ENCODE results near the gene CFAP251. TPM values are rescaled to one million over a fixed set of nuclear protein-coding genes. Genes with fewer than 3 reads are reported as not detected.

CFAP251 gene
- polyA plus RNA-seq, 1 donor (not counting 4 experiments of a cell fraction or from before 2014, with no cell fraction given): 74.2 TPM

DNA sequence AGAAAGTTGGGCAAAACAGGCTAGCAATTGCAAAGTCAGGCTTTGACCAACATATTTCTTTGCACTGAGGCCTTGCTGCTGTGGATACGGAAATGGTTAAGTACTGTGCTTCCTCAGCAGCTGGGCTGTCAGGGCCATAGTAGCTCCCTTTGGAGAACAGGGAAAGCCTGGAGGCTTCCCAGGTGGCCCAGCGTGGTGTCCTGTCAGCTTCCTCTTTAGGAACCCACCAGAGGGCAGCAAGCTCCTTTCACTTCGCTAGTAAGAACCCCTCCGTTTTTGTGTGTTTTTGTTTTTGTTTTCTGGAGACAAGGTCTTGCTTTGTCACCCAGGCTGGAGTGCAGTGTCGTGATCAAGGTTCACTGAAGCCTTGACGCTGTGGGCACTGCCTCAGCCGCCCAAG lies 1.7 kb upstream of the CFAP251 start:
- Histone ChIP-seq H3K9ac (ENCODE audit: control insufficient read depth, extremely low read depth, insufficient read depth, low read length) (no peak overlapping the region), H3K27me3 (ENCODE audit: control insufficient read depth, extremely low read depth, insufficient read depth, low read length) (no peaks in the 10 kb centered on the region), H2AFZ (ENCODE audit: control insufficient read depth, low read length) (no peak overlapping the region), H3K4me1 (ENCODE audit: control insufficient read depth, extremely low read depth, insufficient read depth, low read length) (peaks cover 26% of the 10 kb centered on the region), H3K4me3 (ENCODE audit: control insufficient read depth in 2 of 3, extremely low read depth in 1 of 3, insufficient read depth in 2 of 3, low read depth in 1 of 3, low read length in 3 of 3) (no peak overlapping the region), H3K27ac (ENCODE audit: control insufficient read depth, insufficient read depth, low read length) (no peak overlapping the region), H3K9me1 (ENCODE audit: control insufficient read depth, extremely low read depth, insufficient read depth, low read length) (no peaks in the 10 kb centered on the region), H4K20me1 (ENCODE audit: control insufficient read depth, extremely low read depth, insufficient read depth, low read length) (no peaks in the 10 kb centered on the region), H3K79me2 (ENCODE audit: control insufficient read depth, insufficient read depth, low read length) (no peaks in the 10 kb centered on the region), H3K4me2 (ENCODE audit: control insufficient read depth, extremely low read depth, insufficient read depth, low read depth, low read length) (no peak overlapping the region), H3K36me3 (ENCODE audit: control insufficient read depth in 2 of 2, extremely low read depth in 1 of 2, insufficient read depth in 2 of 2, low read length in 2 of 2) (peaks cover 16 to 19% of the 10 kb centered on the region in 2 experiments), H3K9me3 (ENCODE audit: control insufficient read depth, low read depth, low read length) (no peaks in the 10 kb centered on the region)
- TF ChIP-seq, protein P1, sequence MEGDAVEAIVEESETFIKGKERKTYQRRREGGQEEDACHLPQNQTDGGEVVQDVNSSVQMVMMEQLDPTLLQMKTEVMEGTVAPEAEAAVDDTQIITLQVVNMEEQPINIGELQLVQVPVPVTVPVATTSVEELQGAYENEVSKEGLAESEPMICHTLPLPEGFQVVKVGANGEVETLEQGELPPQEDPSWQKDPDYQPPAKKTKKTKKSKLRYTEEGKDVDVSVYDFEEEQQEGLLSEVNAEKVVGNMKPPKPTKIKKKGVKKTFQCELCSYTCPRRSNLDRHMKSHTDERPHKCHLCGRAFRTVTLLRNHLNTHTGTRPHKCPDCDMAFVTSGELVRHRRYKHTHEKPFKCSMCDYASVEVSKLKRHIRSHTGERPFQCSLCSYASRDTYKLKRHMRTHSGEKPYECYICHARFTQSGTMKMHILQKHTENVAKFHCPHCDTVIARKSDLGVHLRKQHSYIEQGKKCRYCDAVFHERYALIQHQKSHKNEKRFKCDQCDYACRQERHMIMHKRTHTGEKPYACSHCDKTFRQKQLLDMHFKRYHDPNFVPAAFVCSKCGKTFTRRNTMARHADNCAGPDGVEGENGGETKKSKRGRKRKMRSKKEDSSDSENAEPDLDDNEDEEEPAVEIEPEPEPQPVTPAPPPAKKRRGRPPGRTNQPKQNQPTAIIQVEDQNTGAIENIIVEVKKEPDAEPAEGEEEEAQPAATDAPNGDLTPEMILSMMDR (optimal IDR thresholded peaks at IDR 0.05 in 1 of 3, IDR thresholded peaks at IDR 0.05 in 1 of 3, conservative IDR thresholded peaks at IDR 0.05 in 1 of 3; ENCODE audit: extremely low read depth in 1 of 3, insufficient read depth in 2 of 3, low read length in 3 of 3): peak in 2 of 3 experiments; percentile 6 to 38
- no peak for TF ChIP-seq EZH2 (IDR thresholded peaks at IDR 0.05; ENCODE audit: low read length)
- no peak for FAIRE-seq
- dilution Hi-C loops (cut with MboI; ENCODE audit: extremely low pct_ligation_motif_present, low sequenced_read_pairs): no loop called here
- DNase-seq (ENCODE audit: low read depth, low spot score): no peak

DNA sequence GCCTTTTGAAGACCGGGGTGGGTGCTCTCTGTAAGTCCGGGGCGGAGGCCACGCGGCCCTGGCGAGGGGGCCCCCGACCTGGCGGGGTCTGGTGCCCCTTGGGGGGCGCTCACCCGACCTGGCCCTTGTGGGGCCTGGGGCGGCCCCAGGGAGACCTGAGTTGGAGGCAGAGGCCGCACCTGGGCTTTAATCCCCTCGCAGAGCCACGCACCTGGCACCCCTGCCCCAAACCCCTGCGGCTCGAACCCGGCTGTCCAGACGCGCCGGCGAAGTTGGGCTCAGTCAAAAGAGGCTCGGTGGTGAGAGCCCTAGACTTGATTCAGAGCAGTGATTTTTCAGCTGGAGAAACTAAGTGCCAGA lies 267 bp downstream of the CFAP251 start:
- H3K27ac ChIP-seq (ENCODE audit: control insufficient read depth, insufficient read depth, low read length): peak overlapping the region; percentile 83

More for the DNA sequence above, 267 bp downstream of the CFAP251 start:
- Histone ChIP-seq H3K4me2 (ENCODE audit: control insufficient read depth, extremely low read depth, insufficient read depth, low read depth, low read length) (peak overlapping the region; percentile 82), H3K79me2 (ENCODE audit: control insufficient read depth, insufficient read depth, low read length) (no peaks in the 10 kb centered on the region), H3K36me3 (ENCODE audit: control insufficient read depth in 2 of 2, extremely low read depth in 1 of 2, insufficient read depth in 2 of 2, low read length in 2 of 2) (peaks cover 16 to 23% of the 10 kb centered on the region in 2 experiments), H3K9ac (ENCODE audit: control insufficient read depth, extremely low read depth, insufficient read depth, low read length) (peak overlapping the region; percentile 83), H3K4me1 (ENCODE audit: control insufficient read depth, extremely low read depth, insufficient read depth, low read length) (peaks cover 22% of the 10 kb centered on the region), H4K20me1 (ENCODE audit: control insufficient read depth, extremely low read depth, insufficient read depth, low read length) (no peaks in the 10 kb centered on the region), H3K4me3 (ENCODE audit: control insufficient read depth in 2 of 3, extremely low read depth in 1 of 3, insufficient read depth in 2 of 3, low read depth in 1 of 3, low read length in 3 of 3) (peak overlapping the region; percentile 36 to 73 (median 68)), H3K9me1 (ENCODE audit: control insufficient read depth, extremely low read depth, insufficient read depth, low read length) (no peaks in the 10 kb centered on the region), H3K27me3 (ENCODE audit: control insufficient read depth, extremely low read depth, insufficient read depth, low read length) (no peaks in the 10 kb centered on the region), H2AFZ (ENCODE audit: control insufficient read depth, low read length) (no peak overlapping the region), H3K9me3 (ENCODE audit: control insufficient read depth, low read depth, low read length) (no peaks in the 10 kb centered on the region)
- no peak for TF ChIP-seq EZH2 (IDR thresholded peaks at IDR 0.05; ENCODE audit: low read length)
- TF ChIP-seq, protein P1 (optimal IDR thresholded peaks at IDR 0.05 in 1 of 3, IDR thresholded peaks at IDR 0.05 in 1 of 3, conservative IDR thresholded peaks at IDR 0.05 in 1 of 3; ENCODE audit: extremely low read depth in 1 of 3, insufficient read depth in 2 of 3, low read length in 3 of 3): no peak
- FAIRE-seq (no peak), DNase-seq (ENCODE audit: low read depth, low spot score) (no peak)
- dilution Hi-C loops (cut with MboI; ENCODE audit: extremely low pct_ligation_motif_present, low sequenced_read_pairs): no loop called here
